ENCODE results near the gene ADORA2B.

ADORA2B gene

GRCh38 chr17:15922586-15922985 is 22.3 kb upstream of the ADORA2B start:
- no peak for DNase-seq (ENCODE audit: insufficient read length, low spot score)
- no peak for TF ChIP-seq CTCF (IDR thresholded peaks at IDR 0.05; ENCODE audit: insufficient read depth, missing control alignments)
- FAIRE-seq, result no peak

- no peak for DNase-seq (ENCODE audit: insufficient read length, low spot score)
- FAIRE-seq, result no peak
- no peak for TF ChIP-seq CTCF (IDR thresholded peaks at IDR 0.05; ENCODE audit: insufficient read depth, missing control alignments)
Measured at GRCh38 chr17:15926039-15926740, 18.7 kb upstream of the ADORA2B start.

GRCh38 chr17:15928286-15928785 is 16.6 kb upstream of the ADORA2B start:
- FAIRE-seq (no peak), DNase-seq (ENCODE audit: insufficient read length, low spot score) (no peak)
- no peak for TF ChIP-seq CTCF (IDR thresholded peaks at IDR 0.05; ENCODE audit: insufficient read depth, missing control alignments)

GRCh38 chr17:15929941-15930340 is 15.0 kb upstream of the ADORA2B start:
- no peak for DNase-seq (ENCODE audit: insufficient read length, low spot score)

GRCh38 chr17:15930426-15930825 is 14.5 kb upstream of the ADORA2B start:
- TF ChIP-seq CTCF (IDR thresholded peaks at IDR 0.05; ENCODE audit: insufficient read depth, missing control alignments), result no peak
- FAIRE-seq, result no peak
- DNase-seq (ENCODE audit: insufficient read length, low spot score), result no peak

More at GRCh38 chr17:15929941-15930340, 15.0 kb upstream of the ADORA2B start:
- no peak for FAIRE-seq
- no peak for TF ChIP-seq CTCF (IDR thresholded peaks at IDR 0.05; ENCODE audit: insufficient read depth, missing control alignments)

GRCh38 chr17:15931394-15931793 is 13.5 kb upstream of the ADORA2B start:
- FAIRE-seq (no peak), DNase-seq (ENCODE audit: insufficient read length, low spot score) (no peak)
- TF ChIP-seq CTCF (IDR thresholded peaks at IDR 0.05; ENCODE audit: insufficient read depth, missing control alignments), result no peak

GRCh38 chr17:15934866-15935265 is 10.1 kb upstream of the ADORA2B start:
- DNase-seq (ENCODE audit: insufficient read length, low spot score) (no peak), FAIRE-seq (no peak)
- no peak for TF ChIP-seq CTCF (IDR thresholded peaks at IDR 0.05; ENCODE audit: insufficient read depth, missing control alignments)
